H1 (cell line): Measurements from ENCODE around the gene PRKCH. TPM values are rescaled to one million over a fixed set of nuclear protein-coding genes. Genes with fewer than 3 reads are reported as not detected.

Source experiments
- CTCF ChIA-PET: fragments of 300-600 bp; sonication (Branson Sonifier 250); formaldehyde crosslinking; loops from one replicate; lab custom pipeline; 2021; ENCODE audit not compliant: partially characterized antibody; lab: Charles Lee
- POLR2A ChIA-PET: fragments of 300-600 bp; sonication (Branson Sonifier 250); formaldehyde crosslinking; loops from one replicate; lab custom pipeline; 2021; ENCODE audit warnings: inconsistent platforms; ENCODE audit not compliant: partially characterized antibody; lab: Charles Lee
- DNase-seq, 2 experiments: peaks; one replicate each; pipeline versions ENCODE4 v3.0.0 to v3.0.0-alpha.2; 2010 to 2022; ENCODE audit warnings: low spot score in 2 of 2, low read depth in 1 of 2, mixed read lengths in 1 of 2
- FAIRE-seq: peaks from 2 replicates; lab custom pipeline; 2011; peaks lifted over from hg19 to GRCh38; lab: Jason Lieb, UNC
- H2AFZ ChIP-seq: 2 replicates; pipeline ENCODE4 v1.8.1; 2012; ENCODE audit warnings: low read length, inconsistent platforms
- H2AK5ac ChIP-seq: 2 replicates; pipeline ENCODE4 v1.6.1; 2013; ENCODE audit warnings: low read depth, low read length
- H2BK120ac ChIP-seq: replicated peaks from 2 replicates; pipeline ENCODE3; 2013; ENCODE audit warnings: low read depth, low read length, inconsistent platforms
- H2BK12ac ChIP-seq: 2 replicates; pipeline ENCODE4 v1.6.1; 2013; ENCODE audit warnings: low read depth, low read length
- H2BK15ac ChIP-seq: 2 replicates; pipeline ENCODE4 v1.6.1; 2013; ENCODE audit warnings: low read length
- H2BK20ac ChIP-seq: 2 replicates; pipeline ENCODE4 v1.6.1; 2013; ENCODE audit warnings: low read length
- H2BK5ac ChIP-seq: 2 replicates; pipeline ENCODE4 v1.6.1; 2013; ENCODE audit warnings: low read depth, low read length
- H3K14ac ChIP-seq: 2 replicates; pipeline ENCODE4 v1.6.1; 2013; ENCODE audit warnings: inconsistent platforms; ENCODE audit not compliant: insufficient read length
- H3K18ac ChIP-seq: 2 replicates; pipeline ENCODE4 v1.6.1; 2013; ENCODE audit warnings: low read length; ENCODE audit errors: extremely low read depth
- H3K23ac ChIP-seq: 2 replicates; pipeline ENCODE4 v1.6.1; 2013; ENCODE audit warnings: inconsistent platforms; ENCODE audit not compliant: insufficient read length
- H3K23me2 ChIP-seq: 2 replicates; pipeline ENCODE4 v1.6.1; 2013; ENCODE audit warnings: low read depth, low read length
- H3K27ac ChIP-seq: 2 replicates; pipeline ENCODE4 v1.6.1; 2011; ENCODE audit warnings: low read depth, low read length, inconsistent platforms
- H3K27me3 ChIP-seq, 4 experiments: replicated peaks in 1 of 4; 1 replicate in 1 of 4; 2 replicates in 3 of 4; pipeline versions ENCODE4 v1.6.1 to v1.8.1; 2011 to 2013; ENCODE audit warnings: low read length in 3 of 4, mild to moderate bottlenecking in 3 of 4, inconsistent platforms in 2 of 4, mixed read lengths in 2 of 4, moderate library complexity in 1 of 4; ENCODE audit not compliant: control insufficient read depth in 3 of 4, insufficient read depth in 3 of 4; ENCODE audit errors: extremely low read depth in 1 of 4
- H3K36me3 ChIP-seq, 4 experiments: 2 replicates each; pipeline versions ENCODE4 v1.6.1 to v1.8.1; 2011 to 2013; ENCODE audit warnings: mild to moderate bottlenecking in 4 of 4, low read length in 3 of 4, moderate library complexity in 2 of 4, control low read depth in 1 of 4, inconsistent platforms in 1 of 4; ENCODE audit not compliant: insufficient read depth in 4 of 4, control insufficient read depth in 2 of 4
- H3K4ac ChIP-seq: replicated peaks from 2 replicates; pipeline ENCODE3; 2013; ENCODE audit warnings: low read length, low read depth, mixed read lengths, inconsistent platforms; ENCODE audit not compliant: insufficient read length
- H3K4me1 ChIP-seq, 4 experiments: replicated peaks in 1 of 4; 1 replicate in 1 of 4; 2 replicates in 3 of 4; pipeline versions ENCODE4 v1.6.1 to v1.8.1; 2011 to 2013; ENCODE audit warnings: low read length in 3 of 4, inconsistent platforms in 2 of 4, mixed read lengths in 1 of 4; ENCODE audit not compliant: insufficient read depth in 4 of 4, control insufficient read depth in 3 of 4
- H3K4me2 ChIP-seq, 2 experiments: 2 replicates each; pipeline versions ENCODE4 v1.6.1 to v1.8.1; 2011 to 2013; ENCODE audit warnings: low read depth in 2 of 2, low read length in 2 of 2, control low read depth in 1 of 2, inconsistent platforms in 1 of 2, mild to moderate bottlenecking in 1 of 2; ENCODE audit not compliant: insufficient read depth in 1 of 2
- H3K4me3 ChIP-seq, 4 experiments: fragments of 200-600, 300-600 bp in 1 of 4; sonication (generic), shearing (Covaris generic), sonication (Bioruptor Twin) in 1 of 4; 2 replicates each; pipeline versions ENCODE4 v1.5.1 to v1.8.1; 2011 to 2016; ENCODE audit warnings: low read length in 4 of 4, low read depth in 3 of 4, control low read depth in 2 of 4, inconsistent platforms in 2 of 4, mild to moderate bottlenecking in 2 of 4, mixed read lengths in 1 of 4, moderate library complexity in 1 of 4; ENCODE audit not compliant: insufficient read depth in 2 of 4; ENCODE audit errors: extremely low read depth in 1 of 4
- H3K56ac ChIP-seq: replicated peaks from 2 replicates; pipeline ENCODE3; 2013; ENCODE audit warnings: low read depth, mild to moderate bottlenecking, mixed read lengths, low read length, inconsistent platforms; ENCODE audit not compliant: insufficient read length
- H3K79me1 ChIP-seq: 2 replicates; pipeline ENCODE4 v1.6.1; 2013; ENCODE audit warnings: low read depth, low read length, control low read depth
- H3K79me2 ChIP-seq, 2 experiments: 2 replicates each; pipeline versions ENCODE4 v1.6.1 to v1.8.1; 2012 to 2013; ENCODE audit warnings: low read length in 2 of 2, mild to moderate bottlenecking in 2 of 2, inconsistent platforms in 1 of 2; ENCODE audit not compliant: insufficient read depth in 2 of 2, control insufficient read depth in 1 of 2
- H3K9ac ChIP-seq, 4 experiments: replicated peaks in 1 of 4; 1 replicate in 1 of 4; 2 replicates in 3 of 4; pipeline versions ENCODE4 v1.6.1 to v1.8.1; 2011 to 2013; ENCODE audit warnings: low read depth in 3 of 4, low read length in 3 of 4, control low read depth in 2 of 4, mild to moderate bottlenecking in 2 of 4, moderate library complexity in 2 of 4, inconsistent platforms in 1 of 4; ENCODE audit errors: extremely low read depth in 1 of 4
- H3K9me3 ChIP-seq, 2 experiments: 2 replicates each; pipeline versions ENCODE4 v1.6.1 to v1.8.1; 2012 to 2013; ENCODE audit warnings: mild to moderate bottlenecking in 2 of 2, moderate library complexity in 2 of 2, control low read depth in 1 of 2, inconsistent platforms in 1 of 2, low read depth in 1 of 2, low read length in 1 of 2, mixed read lengths in 1 of 2; ENCODE audit not compliant: insufficient read depth in 2 of 2
- H4K20me1 ChIP-seq, 2 experiments: replicated peaks in 1 of 2; 2 replicates each; pipeline versions ENCODE3 to v1.8.1; 2011 to 2013; ENCODE audit warnings: inconsistent platforms in 2 of 2, low read length in 2 of 2, mild to moderate bottlenecking in 1 of 2; ENCODE audit not compliant: insufficient read depth in 2 of 2, control insufficient read depth in 1 of 2
- H4K5ac ChIP-seq: 2 replicates; pipeline ENCODE4 v1.6.1; 2013; ENCODE audit warnings: low read length, low read depth, mixed read lengths, inconsistent platforms; ENCODE audit not compliant: insufficient read length
- H4K8ac ChIP-seq: 2 replicates; pipeline ENCODE4 v1.8.0; 2013; ENCODE audit warnings: mild to moderate bottlenecking, moderate library complexity, low read length, inconsistent platforms; ENCODE audit not compliant: insufficient read depth; ENCODE audit errors: extremely low read depth
- H4K91ac ChIP-seq: replicated peaks from 2 replicates; pipeline ENCODE3; 2013; ENCODE audit warnings: low read length, mixed read lengths, inconsistent platforms; ENCODE audit not compliant: insufficient read length
- CTBP2 ChIP-seq: IDR thresholded peaks from 2 replicates; pipeline ENCODE4 v1.7.0; 2011; ENCODE audit warnings: borderline replicate concordance, mild to moderate bottlenecking, moderate library complexity, mixed read lengths, low read length; ENCODE audit not compliant: insufficient read depth, insufficient read length
- RNF2 ChIP-seq: fragments of 200-900, 300-1000 bp; sonication (generic); IDR thresholded peaks from 2 replicates; pipeline ENCODE4 v1.7.1; 2016; ENCODE audit warnings: borderline replicate concordance, low read depth, mild to moderate bottlenecking, antibody characterized with exemption, low read length; ENCODE audit not compliant: poor library complexity, severe bottlenecking; ENCODE audit errors: missing control alignments
- TBP ChIP-seq: IDR thresholded peaks from 2 replicates; pipeline ENCODE4 v1.6.1; 2011; ENCODE audit warnings: low read depth, low read length, improper control_type of control experiment
- WGBS, 2 experiments: shearing (Covaris generic) in 1 of 2; methylation state at CpG; one replicate each; pipeline versions ENCODE4 v1.1.6 to v1.1.7; 2013 to 2015; ENCODE audit warnings: low lambda C conversion rate in 2 of 2, mixed read lengths in 2 of 2, inconsistent platforms in 1 of 2, low coverage in 1 of 2, missing lambda C conversion rate in 1 of 2; ENCODE audit not compliant: insufficient replicate concordance in 2 of 2, insufficient coverage in 1 of 2, insufficient read length in 1 of 2; ENCODE audit errors: extremely low coverage in 1 of 2, missing lambda C conversion rate in 1 of 2; 5-methylcytosine and 5-hydroxymethylcytosine counted together
- polyA plus RNA-seq, 7 experiments: library from polyadenylated mRNA; depleted of rRNA in 3 of 7; stranded (reverse) in 5 of 7; unstranded in 2 of 7; fragments of >200 nt in 5 of 7; fragments of 200-250 nt in 2 of 7; gene quantifications; 1 replicate in 5 of 7; 2 replicates in 1 of 7; 4 replicates in 1 of 7; pipeline versions ENCODE4 v1.2.1 to v1.2.3, GENCODE V29; 2011 to 2013; ENCODE audit warnings: missing spikeins in 2 of 7, mixed read lengths in 2 of 7
- total RNA-seq: library from RNA; stranded (reverse); fragmentation: NEBNext Ultra II Directional; extraction: Animal tissue kit (Norgen Biotek cat#: 25700); gene quantifications from 2 replicates; pipeline ENCODE4 v1.2.1, GENCODE V29; 2021

PRKCH gene
- total and polyA plus RNA-seq, 2 of the 8 experiments (the other 6 are each of a cell fraction or from before 2014, with no cell fraction given): 6.4 to 7.0 TPM

DNA sequence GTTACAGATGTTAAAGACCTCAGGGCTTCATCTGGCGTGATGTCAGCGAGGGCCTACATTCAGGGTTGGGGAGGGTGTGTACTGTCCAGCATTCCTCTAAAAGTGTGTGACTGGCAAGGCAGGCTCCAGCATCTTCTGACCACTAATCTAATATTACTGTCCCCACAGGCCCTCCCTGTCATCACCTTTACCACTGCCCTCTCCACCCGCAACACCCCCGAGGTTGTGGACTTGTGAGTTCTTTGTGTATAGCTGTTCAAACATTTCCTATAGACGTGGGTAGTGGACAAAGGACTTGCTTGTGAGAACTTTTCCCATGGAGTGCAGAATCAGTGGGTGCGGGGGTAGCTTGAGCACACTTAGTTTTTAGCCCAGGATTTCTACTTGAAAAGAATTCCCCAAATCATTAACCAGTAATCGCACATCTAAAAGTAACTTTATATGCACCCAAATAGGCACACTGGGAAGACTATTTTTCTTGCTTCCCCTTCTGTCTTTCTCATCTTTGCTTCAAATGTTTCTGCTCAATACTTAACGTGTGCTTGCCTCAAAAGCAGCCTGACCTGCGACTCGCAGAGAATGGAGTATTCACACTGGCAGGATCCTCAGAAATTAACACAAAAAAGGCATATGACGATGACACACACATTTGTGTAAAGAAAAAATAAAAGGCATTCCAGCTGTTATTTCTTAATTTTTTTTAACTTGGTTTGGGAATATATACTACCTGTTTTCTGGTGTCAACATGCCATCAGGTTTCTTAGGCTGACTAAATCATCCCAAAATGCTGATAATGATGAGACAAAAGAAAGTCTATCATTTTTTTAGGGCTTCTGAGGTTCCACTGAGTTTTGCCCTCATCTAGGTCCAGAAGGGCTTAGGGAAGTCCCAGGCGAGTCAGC lies 215.5 kb downstream of the PRKCH start:
- Histone ChIP-seq H2BK5ac (peak overlapping the region; percentile 32; the same call in 1 of the 2 replicates), H3K14ac (no peak overlapping the region), H2AFZ (peak overlapping the region; percentile 47; the same call in 1 of the 2 replicates), H3K9ac (no peak overlapping the region), H2BK15ac (no peak overlapping the region), H3K79me1 (no peaks in the 10 kb centered on the region), H3K27me3 (no peaks in the 10 kb centered on the region), H3K4me2 (peak overlapping the region in 1 of 2 experiments; percentile 14; a peak in 1 of 4 replicates), H4K20me1 (no peaks in the 10 kb centered on the region)
- WGBS, 2 experiments: 82% methylated on average over 12 of the region's 12 CpGs; no CpG with 5 or more reads in 1 of the 2 experiments
- no peak for FAIRE-seq
- no peak for TF ChIP-seq TBP
- no peak for TF ChIP-seq CTBP2
- TF ChIP-seq RNF2: no peak
- TF ChIP-seq, all 59 proteins: peak for 0
- no peaks in the 10 kb centered on the region for H3K9me3 ChIP-seq
- H3K56ac ChIP-seq: no peak overlapping the region
- H3K4me3 ChIP-seq: no peak overlapping the region
- peak overlapping the region; percentile 25 for H4K91ac ChIP-seq
- H3K27ac ChIP-seq: no peak overlapping the region
- H3K4ac ChIP-seq: no peak overlapping the region
- H3K23me2 ChIP-seq: no peaks in the 10 kb centered on the region
- H3K36me3 ChIP-seq: no peaks in the 10 kb centered on the region; a peak in 1 of 8 replicates
- DNase-seq: no peak
- no peak overlapping the region for H3K23ac ChIP-seq
- H3K4me1 ChIP-seq: peaks cover 5 to 13% (median 11%) of the 10 kb centered on the region in 4 experiments; a peak in 5 of 7 replicates
- peak overlapping the region; percentile 51; the same call in 1 of the 2 replicates for H4K8ac ChIP-seq
- POLR2A ChIA-PET: interaction anchor here (0.9 to 1.1 kb wide), 5 partner anchors 10 to 159 kb away, joined by 3 to 5 read pairs (median 3); partner anchors contain the start of gene HIF1A
- peak overlapping the region; percentile 67 for H4K5ac ChIP-seq
- H3K79me2 ChIP-seq: no peaks in the 10 kb centered on the region
- CTCF ChIA-PET: interaction anchor here (0.6 to 1.4 kb wide), 7 partner anchors 9 to 194 kb away, joined by 3 to 6 read pairs (median 3); no protein-coding TSS in a partner anchor
- peak overlapping the region; percentile 4 for H2BK120ac ChIP-seq
- no peak overlapping the region for H2AK5ac ChIP-seq
- peak overlapping the region; percentile 5 for H2BK12ac ChIP-seq
- H3K18ac ChIP-seq: 0 out of 2 replicates have a peak overlapping the region, but pooled peaks have one; percentile 9
- peak overlapping the region; percentile 16; the same call in 1 of the 2 replicates for H2BK20ac ChIP-seq
